DND-41 (cell line): ENCODE measurements around the gene GPRIN1.

ENCODE experiments used
- ATAC-seq: fragments of 200-7000 bp; cut with Tn5 transposase; 3 replicates; pipeline ENCODE4 v1.9.1; 2021; ENCODE audit warnings: low read depth; ENCODE audit not compliant: insufficient read depth
- DNase-seq: peaks from one replicate; pipeline ENCODE4 v3.0.0-alpha.2; 2020
- H2AFZ ChIP-seq: 2 replicates; pipeline ENCODE4 v1.6.0; 2012; ENCODE audit warnings: low read depth, low read length
- H3K27ac ChIP-seq: 2 replicates; pipeline ENCODE4 v1.5.1; 2012; ENCODE audit warnings: low read length, inconsistent platforms
- H3K27me3 ChIP-seq: fragments of 200-600 bp; sonication (generic); 2 replicates; pipeline ENCODE4 v1.6.0; 2012; ENCODE audit warnings: low read length, mild to moderate bottlenecking, inconsistent platforms; ENCODE audit not compliant: insufficient read depth, poor library complexity
- H3K36me3 ChIP-seq: 2 replicates; pipeline ENCODE4 v1.5.1; 2012; ENCODE audit warnings: low read length, inconsistent platforms; ENCODE audit not compliant: insufficient read depth
- H3K4me1 ChIP-seq: 2 replicates; pipeline ENCODE4 v1.5.1; 2012; ENCODE audit warnings: mild to moderate bottlenecking, low read length; ENCODE audit not compliant: insufficient read depth
- H3K4me2 ChIP-seq: 2 replicates; pipeline ENCODE4 v1.6.0; 2012; ENCODE audit warnings: mild to moderate bottlenecking, moderate library complexity, low read length, inconsistent platforms; ENCODE audit not compliant: insufficient read depth
- H3K4me3 ChIP-seq, 2 experiments: fragments of 200-600 bp in 1 of 2; shearing (Covaris generic) in 1 of 2; 2 replicates each; pipeline ENCODE4 v1.5.1; 2012 to 2016; ENCODE audit warnings: inconsistent platforms in 2 of 2, low read length in 2 of 2, mild to moderate bottlenecking in 2 of 2, low read depth in 1 of 2, moderate library complexity in 1 of 2
- H3K79me2 ChIP-seq: 2 replicates; pipeline ENCODE4 v1.6.0; 2012; ENCODE audit warnings: low read length, inconsistent platforms; ENCODE audit not compliant: insufficient read depth
- H3K9ac ChIP-seq: 2 replicates; pipeline ENCODE4 v1.6.0; 2012; ENCODE audit warnings: low read depth, mild to moderate bottlenecking, inconsistent platforms, low read length, moderate library complexity
- H3K9me3 ChIP-seq: 2 replicates; pipeline ENCODE4 v1.5.1; 2012; ENCODE audit warnings: low read length, moderate library complexity, mild to moderate bottlenecking, inconsistent platforms; ENCODE audit not compliant: insufficient read depth, severe bottlenecking
- H4K20me1 ChIP-seq: 2 replicates; pipeline ENCODE4 v1.6.0; 2012; ENCODE audit warnings: low read length; ENCODE audit not compliant: insufficient read depth
- CTCF ChIP-seq: IDR thresholded peaks from 2 replicates; pipeline ENCODE4 v1.5.1; 2012; ENCODE audit warnings: borderline replicate concordance, low read length, moderate library complexity, mild to moderate bottlenecking; ENCODE audit not compliant: poor library complexity, severe bottlenecking; ENCODE audit errors: extremely low read depth
- EZH2 ChIP-seq: IDR thresholded peaks from 3 replicates; pipeline ENCODE4 v1.6.1; 2012; ENCODE audit warnings: borderline replicate concordance, low read depth, mild to moderate bottlenecking, moderate library complexity, low read length, inconsistent platforms; ENCODE audit not compliant: severe bottlenecking

Gene GPRIN1

GRCh38 chr5:176650354-176650884 lies 40.5 kb upstream of the GPRIN1 start:
- TF ChIP-seq EZH2 (no peak), CTCF (no peak)
- no peak for DNase-seq
- no peaks in the 10 kb centered on the region for H3K9me3 ChIP-seq
- H3K27ac ChIP-seq: no peak overlapping the region
- H2AFZ ChIP-seq: no peak overlapping the region
- H3K36me3 ChIP-seq: peaks cover 31% of the 10 kb centered on the region
- H3K4me1 ChIP-seq: peaks cover 40% of the 10 kb centered on the region
- H3K79me2 ChIP-seq: peaks cover 27% of the 10 kb centered on the region
- no peak for ATAC-seq
- H4K20me1 ChIP-seq: peaks cover 31% of the 10 kb centered on the region; the same call in 1 of the 2 replicates
- H3K9ac ChIP-seq: no peak overlapping the region
- no peak overlapping the region for H3K4me3 ChIP-seq
- H3K4me2 ChIP-seq: no peak overlapping the region
- H3K27me3 ChIP-seq: no peaks in the 10 kb centered on the region

DNA sequence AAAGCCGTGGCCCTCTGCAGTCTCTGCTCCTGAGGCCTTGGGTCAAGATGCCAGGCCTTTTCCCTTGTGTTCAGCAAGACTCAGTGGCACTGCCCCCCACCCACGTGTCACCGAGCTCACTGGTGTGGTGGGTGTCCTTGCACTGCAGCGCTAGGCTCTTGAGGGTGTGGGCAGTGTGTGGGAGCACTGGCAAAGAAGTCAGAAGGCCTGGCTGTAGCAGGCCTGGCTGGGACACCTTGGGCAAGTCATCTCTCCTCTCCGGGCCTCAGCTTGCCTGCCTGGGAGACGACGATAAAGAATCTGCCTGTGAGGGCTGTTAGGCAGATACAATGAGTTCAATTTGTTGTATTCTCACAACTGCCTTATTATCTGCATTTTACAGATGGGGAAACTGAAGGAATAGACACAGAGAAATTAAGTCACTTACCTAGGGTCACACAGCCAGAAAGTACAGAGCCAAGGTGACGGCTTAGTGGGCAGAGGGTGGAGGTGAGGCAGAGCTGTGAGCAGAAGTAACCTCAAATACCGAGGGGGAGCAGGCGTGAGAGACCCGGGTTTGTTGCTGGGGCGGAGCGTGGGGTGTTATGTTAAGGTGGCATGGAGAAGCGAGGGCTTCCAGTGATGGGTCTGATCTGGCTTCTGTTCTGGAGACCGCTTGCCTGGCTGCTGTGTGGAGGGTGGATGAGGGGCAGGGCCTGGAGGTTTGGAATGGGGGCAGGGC lies 38.7 kb upstream of the GPRIN1 start:
- H3K27ac ChIP-seq: peak overlapping the region; percentile 87; the same call in 1 of the 2 replicates

DNA sequence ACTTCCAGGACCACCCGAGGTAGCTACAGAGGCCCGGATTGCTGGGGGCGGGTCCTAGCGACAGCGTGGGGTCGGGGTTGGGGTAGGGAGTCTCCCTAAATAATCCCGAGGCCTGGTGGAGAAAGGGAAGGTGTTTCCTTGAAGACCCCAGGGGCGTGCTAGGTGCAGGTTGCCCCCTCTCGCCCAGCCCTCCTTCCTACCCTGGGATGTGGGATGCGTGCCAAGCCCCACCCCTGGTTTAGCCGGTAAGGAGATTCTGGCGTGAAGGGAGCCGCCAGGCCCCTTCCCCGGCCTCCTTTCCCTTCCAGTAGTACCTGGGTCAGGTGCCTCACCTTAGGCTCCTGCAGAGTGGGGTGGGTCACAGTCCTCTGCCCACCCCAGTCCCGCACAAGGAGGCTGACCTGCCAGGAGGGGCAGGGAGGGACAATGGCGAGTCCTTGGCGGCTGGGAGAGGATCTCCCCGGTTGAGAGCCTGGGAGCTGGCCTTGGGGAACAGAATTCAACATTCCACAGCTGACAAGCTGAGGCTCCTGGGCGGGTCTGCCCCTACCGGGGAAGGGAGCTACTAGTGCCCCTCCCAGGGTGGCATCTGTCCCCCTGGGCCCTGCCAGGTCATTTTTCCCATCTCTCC lies 38.0 kb upstream of the GPRIN1 start:
- H3K27me3 ChIP-seq: no peaks in the 10 kb centered on the region
- peaks cover 31% of the 10 kb centered on the region; the same call in 1 of the 2 replicates for H4K20me1 ChIP-seq
- no peaks in the 10 kb centered on the region for H3K9me3 ChIP-seq
- peak overlapping the region; percentile 87 for H3K27ac ChIP-seq
- peaks cover 27% of the 10 kb centered on the region for H3K79me2 ChIP-seq
- H2AFZ ChIP-seq: peak overlapping the region; percentile 98
- DNase-seq (no peak), ATAC-seq (no peak)
- peaks cover 10% of the 10 kb centered on the region for H3K36me3 ChIP-seq
- H3K4me1 ChIP-seq: peaks cover 40% of the 10 kb centered on the region
- H3K4me2 ChIP-seq: peak overlapping the region; percentile 99
- peak overlapping the region; percentile 93 for H3K9ac ChIP-seq
- H3K4me3 ChIP-seq: peak overlapping the region; percentile 83 to 90
- TF ChIP-seq CTCF (no peak), EZH2 (no peak)

More for the DNA sequence above, 38.7 kb upstream of the GPRIN1 start:
- Histone ChIP-seq H3K4me2 (peak overlapping the region; percentile 99), H3K9ac (peak overlapping the region; percentile 93; the same call in 1 of the 2 replicates), H3K27me3 (no peaks in the 10 kb centered on the region), H3K9me3 (no peaks in the 10 kb centered on the region), H3K4me1 (peaks cover 40% of the 10 kb centered on the region), H2AFZ (no peak overlapping the region), H3K4me3 (peak overlapping the region; percentile 83 to 90; a peak in 3 of 4 replicates), H3K36me3 (peaks cover 16% of the 10 kb centered on the region), H4K20me1 (peaks cover 31% of the 10 kb centered on the region; the same call in 1 of the 2 replicates), H3K79me2 (peaks cover 27% of the 10 kb centered on the region)
- DNase-seq: no peak
- TF ChIP-seq EZH2: no peak
- TF ChIP-seq CTCF: no peak
- no peak for ATAC-seq
